ENCODE data around the gene UQCC2.

- TF ChIP-seq CTCF (IDR thresholded peaks at IDR 0.05) (no peak), EZH2 (IDR thresholded peaks at IDR 0.05; ENCODE audit: borderline replicate concordance, insufficient read depth, low read depth, low read length, poor library complexity, severe bottlenecking) (no peak)
Measured at GRCh38 chr6:33750244-33750991, 38.9 kb upstream of the UQCC2 start.

Measured in B cell (primary cell).